ENCODE results near the gene CPSF4L. TPM values are rescaled to one million over a fixed set of nuclear protein-coding genes. Genes with fewer than 3 reads are reported as not detected.

Gene CPSF4L
- polyA plus RNA-seq, 1 of the 3 experiments (the other 2 are of a cell fraction): 0.10 TPM

GRCh38 chr17:73292031-73292531 lies 30.4 kb upstream of the CPSF4L start:
- Histone ChIP-seq H4K20me1 (ENCODE audit: insufficient read depth) (peaks cover 55% of the 10 kb centered on the region), H3F3A (replicated peaks; ENCODE audit: insufficient read depth) (peaks cover 32% of the 10 kb centered on the region), H3K4me1 (ENCODE audit: control insufficient read depth in 1 of 2, insufficient read depth in 2 of 2, low read depth in 1 of 2, low read length in 1 of 2) (peaks cover 28 to 34% of the 10 kb centered on the region in 2 experiments; a peak in 3 of 4 replicates), H3K36me3 (replicated peaks in 1 of 2; ENCODE audit: control insufficient read depth in 1 of 2, insufficient read depth in 2 of 2, low read length in 1 of 2) (no peaks in the 10 kb centered on the region), H3K4me2 (peak overlapping the region; percentile 71), H3K27ac (ENCODE audit: low read depth in 2 of 2, low read length in 1 of 2) (peak overlapping the region in 1 of 2 experiments; percentile 88; a peak in 2 of 4 replicates), H3K9ac (peak overlapping the region; percentile 61), H3K27me3 (ENCODE audit: insufficient read depth) (no peaks in the 10 kb centered on the region), H3K9me2 (no peaks in the 10 kb centered on the region), H3K79me2 (ENCODE audit: insufficient read depth) (peaks cover 99% of the 10 kb centered on the region), H2AFZ (ENCODE audit: low read depth) (no peak overlapping the region), H3K9me3 (no peaks in the 10 kb centered on the region), H3K4me3 (ENCODE audit: low read depth in 2 of 2, low read length in 1 of 2) (0 out of 4 replicates have a peak overlapping the region, but pooled peaks of 1 of the 2 experiments have one; percentile 28)
- 36% methylated on average over 9 of the region's 12 CpGs for WGBS (ENCODE audit: low lambda C conversion rate)
- peak; percentile 11 for DNase-seq
- ChIA-PET CTCF (interaction anchor here (0.8 to 2.8 kb wide), 3 partner anchors 36 to 78 kb away, joined by 3 to 16 read pairs (median 12); no protein-coding TSS in a partner anchor), POLR2A (no interaction called here)
- TF ChIP-seq FOXM1 (IDR thresholded peaks at IDR 0.05; ENCODE audit: low read depth) (no peak), TEAD4 (IDR thresholded peaks at IDR 0.05; ENCODE audit: borderline replicate concordance, insufficient read depth) (peak; percentile 49; the same call in 1 of the 2 replicates), MXI1 (IDR thresholded peaks at IDR 0.05; ENCODE audit: low read depth, low read length) (0 out of 2 replicates have a peak, but pooled peaks have one; percentile 15), CHD2 (IDR thresholded peaks at IDR 0.05; ENCODE audit: low read length, partially characterized antibody) (no peak), YY1 (IDR thresholded peaks at IDR 0.05; ENCODE audit: low read depth) (no peak), FOSL2 (IDR thresholded peaks at IDR 0.05; ENCODE audit: borderline replicate concordance, low read depth) (peak; percentile 83), RAD21 (IDR thresholded peaks at IDR 0.05; ENCODE audit: low read length) (no peak), TCF12 (IDR thresholded peaks at IDR 0.05) (peak; percentile 59; the same call in 1 of the 2 replicates), REST (IDR thresholded peaks at IDR 0.05; ENCODE audit: low read depth, low read length) (no peak), ZBTB33 (IDR thresholded peaks at IDR 0.05; ENCODE audit: borderline replicate concordance, low read depth) (no peak), PBX3 (IDR thresholded peaks at IDR 0.05) (peak; percentile 63; the same call in 1 of the 2 replicates), USF1 (IDR thresholded peaks at IDR 0.05; ENCODE audit: borderline replicate concordance, low read depth) (peak; percentile 22; the same call in 1 of the 2 replicates), MAX (IDR thresholded peaks at IDR 0.05; ENCODE audit: low read depth) (peak; percentile 96), POLR2AphosphoS5 (IDR thresholded peaks at IDR 0.05; ENCODE audit: low read depth, low read length) (peak; percentile 43), JUND (IDR thresholded peaks at IDR 0.05) (peak; percentile 61), EP300 (IDR thresholded peaks at IDR 0.05; ENCODE audit: borderline replicate concordance in 1 of 2, low read depth in 1 of 2, low read length in 1 of 2) (peak in 1 of 2 experiments; percentile 66; a peak in 1 of 4 replicates), NFIC (IDR thresholded peaks at IDR 0.05; ENCODE audit: borderline replicate concordance) (peak; percentile 72), RXRA (IDR thresholded peaks at IDR 0.05; ENCODE audit: borderline replicate concordance, low read depth) (peak; percentile 47; the same call in 1 of the 2 replicates), TAF1 (IDR thresholded peaks at IDR 0.05; ENCODE audit: borderline replicate concordance, low read depth, low read length) (0 out of 2 replicates have a peak, but pooled peaks have one; percentile 15), GATA2 (CRISPR knock-in tag; IDR thresholded peaks at IDR 0.05) (no peak)
